Esophagus muscularis mucosa (tissue), 4 donors: ENCODE measurements around the gene ZNF248. TPM values are rescaled to one million over a fixed set of nuclear protein-coding genes. Genes with fewer than 3 reads are reported as not detected.

Experiments
- DNase-seq: peaks from one replicate; pipeline ENCODE4 v3.0.0-alpha.2; 2017; ENCODE audit errors: extremely low spot score
- H3K27ac ChIP-seq, 4 donors: fragments of 200-600 bp; sonication (generic); replicated peaks in 1 of 4; 1 replicate in 3 of 4; 2 replicates in 1 of 4; pipeline ENCODE4 v1.5.1; 2016 to 2019; ENCODE audit warnings: mild to moderate bottlenecking in 1 of 4
- H3K27me3 ChIP-seq, 4 donors: fragments of 200-600 bp; sonication (generic); one replicate each; pipeline versions ENCODE4 v1.5.1 to v1.6.0; 2016 to 2019
- H3K36me3 ChIP-seq, 4 donors: fragments of 200-600 bp; sonication (generic); one replicate each; pipeline ENCODE4 v1.5.1; 2016 to 2019
- H3K4me1 ChIP-seq, 4 donors: fragments of 200-600 bp; sonication (generic); one replicate each; pipeline ENCODE4 v1.5.1; 2016 to 2019
- H3K4me3 ChIP-seq, 4 donors: fragments of 200-600 bp; sonication (generic); 1 replicate in 2 of 4; 2 replicates in 2 of 4; pipeline ENCODE4 v1.5.1; 2016 to 2019; ENCODE audit warnings: mild to moderate bottlenecking in 4 of 4, moderate library complexity in 1 of 4
- H3K9me3 ChIP-seq, 4 donors: fragments of 200-600 bp; sonication (generic); 1 replicate in 3 of 4; 2 replicates in 1 of 4; pipeline ENCODE4 v1.5.1; 2016 to 2019
- EP300 ChIP-seq: sonication (generic); formaldehyde crosslinking; IDR thresholded peaks from one replicate; pipeline ENCODE4 v1.6.1; 2017; ENCODE audit warnings: antibody characterized with exemption
- POLR2A ChIP-seq: fragments of 450-650 bp; IDR thresholded peaks from one replicate; pipeline ENCODE4 v1.6.1; 2017; ENCODE audit warnings: antibody characterized with exemption, moderate library complexity, mild to moderate bottlenecking, low read depth
- POLR2AphosphoS5 ChIP-seq, 2 donors: sonication (generic); formaldehyde crosslinking; IDR thresholded peaks; one replicate each; pipeline ENCODE4 v1.6.1; 2017; ENCODE audit warnings: antibody characterized with exemption in 2 of 2
- WGBS: methylation state at CpG from one replicate; pipeline ENCODE4 v1.1.5; 2018; 5-methylcytosine and 5-hydroxymethylcytosine counted together
- intact Hi-C: fragments of 100-400 bp; cut with DNase I; formaldehyde crosslinking; loops from one replicate; pipeline ENCODE4 v1.15.1; 2023
- total RNA-seq, 4 donors: library from RNA; depleted of rRNA; stranded (reverse); fragments of >200 nt; gene quantifications; one replicate each; pipeline versions ENCODE4 v1.1.0 to v1.2.1, GENCODE V29; 2016
- TF ChIP-seq, protein P1 (sequence below), 3 experiments: fragments of 200-600 bp in 2 of 3; fragments of 450-650 bp in 1 of 3; sonication (generic) in 2 of 3; IDR thresholded peaks; one replicate each; pipeline ENCODE4 v1.5.1; 2017 to 2019; ENCODE audit warnings: antibody characterized with exemption in 3 of 3, mild to moderate bottlenecking in 2 of 3, moderate library complexity in 1 of 3

The ZNF248 gene
- total RNA-seq, result 10 to 100 TPM; 12.9 to 23.7 (median 17.6) TPM

- TF ChIP-seq EP300, result peak; percentile 87
- TF ChIP-seq POLR2A, result peak; percentile 90
- peak; percentile 99 to 100 for TF ChIP-seq POLR2AphosphoS5 (IDR thresholded peaks at IDR 0.05)
- TF ChIP-seq, protein P1, sequence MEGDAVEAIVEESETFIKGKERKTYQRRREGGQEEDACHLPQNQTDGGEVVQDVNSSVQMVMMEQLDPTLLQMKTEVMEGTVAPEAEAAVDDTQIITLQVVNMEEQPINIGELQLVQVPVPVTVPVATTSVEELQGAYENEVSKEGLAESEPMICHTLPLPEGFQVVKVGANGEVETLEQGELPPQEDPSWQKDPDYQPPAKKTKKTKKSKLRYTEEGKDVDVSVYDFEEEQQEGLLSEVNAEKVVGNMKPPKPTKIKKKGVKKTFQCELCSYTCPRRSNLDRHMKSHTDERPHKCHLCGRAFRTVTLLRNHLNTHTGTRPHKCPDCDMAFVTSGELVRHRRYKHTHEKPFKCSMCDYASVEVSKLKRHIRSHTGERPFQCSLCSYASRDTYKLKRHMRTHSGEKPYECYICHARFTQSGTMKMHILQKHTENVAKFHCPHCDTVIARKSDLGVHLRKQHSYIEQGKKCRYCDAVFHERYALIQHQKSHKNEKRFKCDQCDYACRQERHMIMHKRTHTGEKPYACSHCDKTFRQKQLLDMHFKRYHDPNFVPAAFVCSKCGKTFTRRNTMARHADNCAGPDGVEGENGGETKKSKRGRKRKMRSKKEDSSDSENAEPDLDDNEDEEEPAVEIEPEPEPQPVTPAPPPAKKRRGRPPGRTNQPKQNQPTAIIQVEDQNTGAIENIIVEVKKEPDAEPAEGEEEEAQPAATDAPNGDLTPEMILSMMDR (IDR thresholded peaks at IDR 0.05), result peak in 1 of 3 experiments; percentile 2
- intact Hi-C loops, result loop anchor here (1.0 to 10.0 kb wide), 2 partner anchors 119 to 237 kb away; partner anchors contain the start of genes ZNF25 and ZNF37A
Observed at GRCh38 chr10:37857287-37858211, at the start of gene ZNF248. Gene ZNF248 (minus strand): TSS chr10:37857610. CDS start chr10:37856310, 1,300 bp downstream.

DNA sequence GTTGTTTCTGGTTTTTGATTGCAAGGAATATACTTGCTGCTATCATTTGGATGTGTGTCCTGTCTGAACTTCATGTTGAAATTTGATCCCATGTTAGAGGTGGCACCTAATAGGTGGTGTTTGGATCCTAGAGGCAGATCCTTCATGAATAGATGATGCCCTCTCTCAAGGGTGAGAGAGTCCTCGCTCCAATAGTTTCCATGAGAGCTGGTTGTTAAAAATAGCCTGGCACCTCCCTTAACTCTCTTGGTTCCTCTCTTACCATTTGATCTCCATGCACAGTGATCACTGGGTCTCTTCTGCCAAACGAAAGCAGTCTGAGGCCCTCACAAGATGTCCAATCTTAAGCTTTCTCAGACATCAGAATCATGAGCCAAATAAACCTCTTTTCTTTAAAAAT lies 49.0 kb upstream of the ZNF248 start:
- no peak overlapping the region for H3K4me3 ChIP-seq
- H3K27ac ChIP-seq, result no peak overlapping the region
- H3K4me1 ChIP-seq, result no peaks in the 10 kb centered on the region
- DNase-seq, result no peak
- H3K9me3 ChIP-seq, result peaks cover 0 to 8% (median 0%) of the 10 kb centered on the region in 4 donors
- TF ChIP-seq, protein P1 (IDR thresholded peaks at IDR 0.05), result no peak
- TF ChIP-seq POLR2A, result no peak
- TF ChIP-seq POLR2AphosphoS5 (IDR thresholded peaks at IDR 0.05), result no peak
- no peak for TF ChIP-seq EP300
- no peaks in the 10 kb centered on the region for H3K27me3 ChIP-seq
- no peaks in the 10 kb centered on the region for H3K36me3 ChIP-seq
- 47% methylated on average over 2 of the region's 2 CpGs for WGBS
- intact Hi-C loops, result no loop called here

More at GRCh38 chr10:37857287-37858211, at the start of gene ZNF248:
- peak within 1 kb of the TSS; percentile 90 to 99 (median 95) for H3K4me3 ChIP-seq
- H3K27ac ChIP-seq, result peak within 1 kb of the TSS; percentile 100
- no peaks in the 10 kb centered on the region for H3K27me3 ChIP-seq
- peak; percentile 98 for DNase-seq
- H3K9me3 ChIP-seq, result no peaks in the 10 kb centered on the region
- peaks cover 27 to 59% (median 54%) of the 10 kb centered on the region in 4 donors for H3K4me1 ChIP-seq
- peaks cover 0 to 10% (median 0%) of the 10 kb centered on the region in 4 donors for H3K36me3 ChIP-seq
- WGBS, result under 1% methylated on average over 26 of the region's 81 CpGs

GRCh38 chr10:37896436-37896835 lies 39.0 kb upstream of the ZNF248 start:
- H3K4me1 ChIP-seq, result no peaks in the 10 kb centered on the region
- TF ChIP-seq POLR2AphosphoS5 (IDR thresholded peaks at IDR 0.05) (no peak), EP300 (no peak), POLR2A (no peak)
- TF ChIP-seq, protein P1 (IDR thresholded peaks at IDR 0.05), result no peak
- H3K27me3 ChIP-seq, result no peaks in the 10 kb centered on the region
- DNase-seq, result no peak
- H3K36me3 ChIP-seq, result no peaks in the 10 kb centered on the region
- no peak overlapping the region for H3K27ac ChIP-seq
- intact Hi-C loops, result no loop called here
- peaks cover 0 to 47% (median 40%) of the 10 kb centered on the region in 4 donors for H3K9me3 ChIP-seq
- no peak overlapping the region for H3K4me3 ChIP-seq

GRCh38 chr10:37895674-37896073 lies 38.3 kb upstream of the ZNF248 start:
- no peaks in the 10 kb centered on the region for H3K27me3 ChIP-seq
- TF ChIP-seq POLR2A, result no peak
- TF ChIP-seq, protein P1 (IDR thresholded peaks at IDR 0.05), result no peak
- TF ChIP-seq EP300, result no peak
- TF ChIP-seq POLR2AphosphoS5 (IDR thresholded peaks at IDR 0.05), result no peak
- no peaks in the 10 kb centered on the region for H3K4me1 ChIP-seq
- WGBS, result 79% methylated on average over 3 of the region's 3 CpGs
- H3K27ac ChIP-seq, result no peak overlapping the region
- H3K36me3 ChIP-seq, result no peaks in the 10 kb centered on the region
- no peak overlapping the region for H3K4me3 ChIP-seq
- no peak for DNase-seq
- H3K9me3 ChIP-seq, result peaks cover 0 to 51% (median 47%) of the 10 kb centered on the region in 4 donors
- intact Hi-C loops, result no loop called here
